WERI-Rb-1 (cell line): ENCODE measurements around the gene MIER3.

ENCODE experiments used
- DNase-seq: peaks from one replicate; pipeline ENCODE4 v3.0.0-alpha.2; 2020
- H3K27ac ChIP-seq: fragments of 250-450 bp; sonication (Bioruptor Pico); 2 replicates; pipeline ENCODE4 v1.5.1; 2020; ENCODE audit warnings: mild to moderate bottlenecking, moderate library complexity
- H3K27me3 ChIP-seq: fragments of 250-450 bp; sonication (Bioruptor Pico); 2 replicates; pipeline ENCODE4 v1.5.1; 2021; ENCODE audit warnings: mild to moderate bottlenecking, low read depth, moderate library complexity; ENCODE audit not compliant: insufficient read depth, severe bottlenecking
- H3K36me3 ChIP-seq: fragments of 250-450 bp; sonication (Bioruptor Pico); 2 replicates; pipeline ENCODE4 v1.5.1; 2020; ENCODE audit warnings: mild to moderate bottlenecking, moderate library complexity
- H3K4me3 ChIP-seq: 2 replicates; pipeline ENCODE4 v1.5.1; 2011; ENCODE audit warnings: low read depth, mild to moderate bottlenecking, control low read depth, low read length
- H3K9me3 ChIP-seq: fragments of 250-450 bp; sonication (Bioruptor Pico); 2 replicates; pipeline ENCODE4 v1.5.1; 2021; ENCODE audit warnings: mild to moderate bottlenecking, moderate library complexity; ENCODE audit not compliant: severe bottlenecking
- CTCF ChIP-seq: IDR thresholded peaks from 2 replicates; pipeline ENCODE4 v1.5.1; 2011; ENCODE audit warnings: low read depth, mild to moderate bottlenecking, control low read depth, inconsistent platforms, low read length

MIER3 gene

GRCh38 chr5:56918054-56918453 lies 33.9 kb downstream of the MIER3 start:
- Histone ChIP-seq H3K36me3 (peaks cover 16% of the 10 kb centered on the region), H3K9me3 (no peaks in the 10 kb centered on the region)
- no peak for TF ChIP-seq CTCF

GRCh38 chr5:56917534-56917933 lies 34.4 kb downstream of the MIER3 start:
- TF ChIP-seq CTCF, result no peak
- Histone ChIP-seq H3K4me3 (no peak overlapping the region), H3K36me3 (peaks cover 11% of the 10 kb centered on the region), H3K27ac (no peak overlapping the region), H3K9me3 (no peaks in the 10 kb centered on the region), H3K27me3 (no peaks in the 10 kb centered on the region)
- no peak for DNase-seq

More at GRCh38 chr5:56918054-56918453, 33.9 kb downstream of the MIER3 start:
- Histone ChIP-seq H3K27me3 (no peaks in the 10 kb centered on the region), H3K4me3 (no peak overlapping the region), H3K27ac (no peak overlapping the region)
- DNase-seq, result no peak

GRCh38 chr5:56914678-56915077 lies 37.2 kb downstream of the MIER3 start:
- H3K4me3 ChIP-seq, result no peak overlapping the region
- no peaks in the 10 kb centered on the region for H3K27me3 ChIP-seq
- TF ChIP-seq CTCF, result no peak
- H3K36me3 ChIP-seq, result peaks cover 6% of the 10 kb centered on the region
- no peak overlapping the region for H3K27ac ChIP-seq
- DNase-seq, result no peak
- H3K9me3 ChIP-seq, result no peaks in the 10 kb centered on the region

- no peak overlapping the region for H3K27ac ChIP-seq
- no peak for TF ChIP-seq CTCF
- no peak overlapping the region for H3K4me3 ChIP-seq
- DNase-seq, result no peak
- H3K9me3 ChIP-seq, result no peaks in the 10 kb centered on the region
- peaks cover 6% of the 10 kb centered on the region for H3K36me3 ChIP-seq
- no peaks in the 10 kb centered on the region for H3K27me3 ChIP-seq
Observed at GRCh38 chr5:56913766-56914165, 38.2 kb downstream of the MIER3 start.

GRCh38 chr5:56910210-56910965 lies 41.5 kb downstream of the MIER3 start:
- peak overlapping the region; percentile 95 for H3K4me3 ChIP-seq
- H3K27ac ChIP-seq, result peak overlapping the region; percentile 94
- no peak for DNase-seq

More at GRCh38 chr5:56910210-56910965, 41.5 kb downstream of the MIER3 start:
- H3K9me3 ChIP-seq, result no peaks in the 10 kb centered on the region
- TF ChIP-seq CTCF, result no peak
- H3K27me3 ChIP-seq, result no peaks in the 10 kb centered on the region
- H3K36me3 ChIP-seq, result peaks cover 6% of the 10 kb centered on the region; the same call in 1 of the 2 replicates
